Activated B cell treated with CpG ODN at 0.5 μM for 24 hours (primary cell): Measurements from ENCODE around the gene FBXO15. TPM values are rescaled to one million over a fixed set of nuclear protein-coding genes. Genes with fewer than 3 reads are reported as not detected.

ENCODE experiments used
- ATAC-seq: fragments of 200-7000 bp; cut with Tn5 transposase; one replicate; pipeline ENCODE4 v1.10.0; 2021; ENCODE audit warnings: low read depth, mild to moderate bottlenecking, moderate library complexity
- CTCF ChIA-PET: fragments of 350-600 bp; sonication (Branson Sonifier 250); formaldehyde crosslinking; loops from one replicate; lab custom pipeline; 2021; ENCODE audit warnings: antibody characterized with exemption; lab: Charles Lee
- POLR2A ChIA-PET: fragments of 350-600 bp; sonication (Branson Sonifier 250); formaldehyde crosslinking; loops from one replicate; lab custom pipeline; 2021; ENCODE audit warnings: antibody characterized with exemption; lab: Charles Lee
- DNase-seq: peaks from one replicate; pipeline ENCODE4 v3.0.0; 2022
- H3K27ac Mint-ChIP-seq: one replicate; pipeline ENCODE4 v1.8.0; 2020; ENCODE audit warnings: mixed read lengths
- H3K27me3 Mint-ChIP-seq: one replicate; pipeline ENCODE4 v1.8.0; 2021; ENCODE audit warnings: mixed read lengths
- H3K36me3 Mint-ChIP-seq: one replicate; pipeline ENCODE4 v1.8.0; 2021; ENCODE audit warnings: low read depth, mixed read lengths
- H3K4me1 Mint-ChIP-seq: one replicate; pipeline ENCODE4 v1.8.0; 2021; ENCODE audit warnings: mixed read lengths
- H3K4me3 Mint-ChIP-seq: one replicate; pipeline ENCODE4 v1.8.0; 2020; ENCODE audit warnings: mild to moderate bottlenecking, mixed read lengths
- H3K9me3 Mint-ChIP-seq: one replicate; pipeline ENCODE4 v1.8.0; 2020; ENCODE audit warnings: mixed read lengths
- CTCF ChIP-seq: fragments of 200-600 bp; IDR thresholded peaks from one replicate; pipeline ENCODE4 v1.8.0; 2022; ENCODE audit warnings: antibody characterized with exemption, mild to moderate bottlenecking
- intact Hi-C: fragments of 100-400 bp; cut with micrococcal nuclease; formaldehyde crosslinking; loops from one replicate; pipeline ENCODE4 v1.15.1; 2024
- total RNA-seq: library from RNA; stranded (reverse); gene quantifications from 2 replicates; pipeline ENCODE4 v1.2.3, GENCODE V29; 2022

Gene FBXO15
- total RNA-seq, 1 donor from 2014 or later = 0.69 TPM

DNA sequence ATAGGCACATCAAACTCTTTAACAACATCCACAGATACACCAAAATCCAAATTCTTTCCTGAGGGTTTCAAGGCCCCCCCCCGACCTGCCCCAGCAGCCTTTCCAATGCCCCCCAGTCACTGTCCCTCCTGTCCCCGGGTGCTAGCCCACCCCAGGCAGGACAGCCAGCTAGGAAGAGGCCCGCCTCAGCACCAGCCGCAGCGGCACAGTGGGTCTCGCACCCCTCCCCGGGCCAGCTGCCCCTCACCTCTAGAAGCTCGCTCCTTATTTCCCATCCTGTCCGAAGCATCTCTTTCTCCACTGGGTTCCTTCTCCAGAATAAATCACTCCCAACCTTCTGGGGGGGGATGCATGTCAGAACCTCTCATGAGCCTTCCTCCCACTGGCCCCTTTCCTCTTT is 69.4 kb downstream of the FBXO15 start:
- Mint-ChIP-seq H3K9me3 (no peaks in the 10 kb centered on the region), H3K36me3 (no peaks in the 10 kb centered on the region), H3K27me3 (no peaks in the 10 kb centered on the region), H3K4me3 (no peak overlapping the region), H3K4me1 (peaks cover 18% of the 10 kb centered on the region), H3K27ac (no peak overlapping the region)
- TF ChIP-seq CTCF = no peak
- ATAC-seq = no peak
- intact Hi-C loops = no loop called here
- POLR2A ChIA-PET = no interaction called here
- CTCF ChIA-PET = no interaction called here
- DNase-seq = no peak

DNA sequence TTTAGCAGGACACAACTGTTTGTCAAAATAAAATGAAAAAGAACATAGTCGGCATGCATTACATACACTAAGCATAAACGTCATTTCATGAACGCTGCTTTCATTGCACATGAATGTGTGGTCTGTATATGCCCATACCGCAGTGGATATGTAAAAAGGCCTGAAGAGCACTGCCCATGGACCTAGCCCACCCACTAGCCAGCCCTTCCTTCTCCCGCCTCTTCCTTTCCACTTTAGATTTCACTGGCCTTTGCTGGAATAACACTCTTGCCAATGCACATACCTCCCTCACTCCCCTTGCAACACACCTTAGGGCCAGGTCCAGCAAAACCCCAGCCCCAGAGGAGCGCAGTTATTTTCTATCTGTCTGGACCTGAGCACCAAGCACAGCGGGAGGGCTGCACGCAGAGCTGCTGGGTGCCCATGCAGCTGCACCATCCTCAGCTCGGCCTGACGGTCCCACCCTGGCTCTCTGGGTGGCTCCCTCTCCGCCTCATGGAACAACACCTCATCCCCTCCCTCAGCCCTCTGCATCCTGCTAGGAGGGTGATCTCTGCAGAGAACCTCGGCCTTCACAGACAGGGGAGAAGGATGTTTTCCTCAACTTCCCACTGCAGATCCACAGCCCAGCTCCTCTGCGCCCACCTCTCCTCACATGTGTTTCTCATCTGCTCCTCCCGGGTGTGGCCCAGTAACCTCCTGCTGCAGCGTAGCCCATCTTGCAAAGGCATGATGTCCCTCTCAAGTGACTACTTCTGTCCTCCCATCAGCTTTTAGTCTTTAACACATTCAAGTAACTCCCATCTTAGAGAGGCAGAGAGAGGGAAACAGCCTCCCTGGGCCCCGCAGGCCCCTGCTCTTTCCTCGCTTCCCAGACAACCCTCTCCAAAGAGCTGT is 72.7 kb downstream of the FBXO15 start:
- intact Hi-C loops = no loop called here
- Mint-ChIP-seq H3K36me3 (no peaks in the 10 kb centered on the region), H3K4me1 (peaks cover 7% of the 10 kb centered on the region), H3K27me3 (no peaks in the 10 kb centered on the region), H3K27ac (no peak overlapping the region), H3K9me3 (no peaks in the 10 kb centered on the region), H3K4me3 (no peak overlapping the region)
- ATAC-seq (no peak), DNase-seq (no peak)
- no peak for TF ChIP-seq CTCF
- CTCF ChIA-PET = no interaction called here
- POLR2A ChIA-PET = no interaction called here

- ATAC-seq (no peak), DNase-seq (no peak)
- no peaks in the 10 kb centered on the region for H3K9me3 Mint-ChIP-seq
- intact Hi-C loops = no loop called here
- no peaks in the 10 kb centered on the region for H3K27me3 Mint-ChIP-seq
- H3K4me3 Mint-ChIP-seq = no peak overlapping the region
- ChIA-PET CTCF (interaction anchor here (1.0 kb wide), 1 partner anchor 9 kb away, joined by 3 read pairs; no protein-coding TSS in a partner anchor), POLR2A (no interaction called here)
- TF ChIP-seq CTCF = no peak
- no peak overlapping the region for H3K27ac Mint-ChIP-seq
- H3K36me3 Mint-ChIP-seq = no peaks in the 10 kb centered on the region
- H3K4me1 Mint-ChIP-seq = peaks cover 7% of the 10 kb centered on the region
Observed at GRCh38 chr18:74073957-74074667, 73.5 kb downstream of the FBXO15 start.

DNA sequence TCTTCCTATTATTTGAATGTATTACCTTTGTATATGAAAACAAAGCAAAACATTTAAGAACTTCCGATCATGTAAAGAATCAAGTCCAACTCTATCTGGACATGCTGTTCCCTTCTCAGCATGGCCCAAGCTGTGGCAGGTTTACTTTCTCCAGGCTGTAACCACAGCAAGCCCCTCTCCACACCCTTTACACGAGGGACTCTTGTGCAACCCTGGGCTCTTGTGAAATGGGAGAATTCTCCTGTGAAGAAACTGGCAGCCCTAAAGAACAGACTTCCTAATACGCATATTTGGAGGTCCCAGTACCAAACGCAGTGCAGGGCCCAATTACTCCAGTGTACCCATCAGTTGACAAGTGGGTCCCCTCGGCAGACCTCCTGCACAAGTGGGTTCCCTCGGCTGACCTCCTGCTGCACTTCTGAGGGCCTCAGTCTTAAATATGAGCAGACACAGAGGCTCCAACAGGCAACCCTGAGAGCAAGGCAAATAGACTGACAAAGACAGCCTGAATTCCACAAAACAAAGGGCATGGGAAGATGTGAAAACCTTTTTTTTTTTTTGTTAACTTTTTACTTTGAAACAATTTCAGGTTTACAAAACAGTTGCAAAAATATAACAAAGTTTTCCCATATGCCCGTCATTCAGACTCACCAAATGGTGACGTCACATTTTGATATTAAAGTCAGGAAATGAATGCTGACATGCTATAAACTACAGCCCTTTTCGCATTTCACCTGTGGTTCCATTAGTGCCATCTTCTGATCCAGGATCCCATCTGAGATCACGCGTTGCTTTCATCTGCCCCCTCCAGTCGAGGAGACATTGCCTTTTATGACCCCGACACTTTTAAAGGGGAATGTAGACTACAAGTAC is 78.2 kb downstream of the FBXO15 start:
- intact Hi-C loops = no loop called here
- no peaks in the 10 kb centered on the region for H3K9me3 Mint-ChIP-seq
- H3K36me3 Mint-ChIP-seq = no peaks in the 10 kb centered on the region
- peaks cover 25% of the 10 kb centered on the region for H3K4me1 Mint-ChIP-seq
- TF ChIP-seq CTCF = no peak
- H3K27me3 Mint-ChIP-seq = peaks cover 4% of the 10 kb centered on the region
- ATAC-seq = no peak
- no peak overlapping the region for H3K4me3 Mint-ChIP-seq
- CTCF ChIA-PET = no interaction called here
- POLR2A ChIA-PET = no interaction called here
- no peak for DNase-seq
- H3K27ac Mint-ChIP-seq = no peak overlapping the region
